HepG2 (cell line): ENCODE results near the gene C19orf44. TPM values are rescaled to one million over a fixed set of nuclear protein-coding genes. Genes with fewer than 3 reads are reported as not detected.

ENCODE experiments used
- ATAC-seq: fragments of 200-7000 bp; cut with Tn5 transposase; 3 replicates; pipeline ENCODE4 v1.9.1; 2020; ENCODE audit warnings: mild to moderate bottlenecking, moderate library complexity
- BruUV-seq: library from RNA; stranded (reverse); fragments of 400-500 nt; replicated peaks from 2 replicates; lab custom pipeline; 2021; lab: Mats Ljungman, UMichigan
- CTCF ChIA-PET: fragments of 300-600 bp; formaldehyde crosslinking; extraction: SDS; loops from one replicate; lab custom pipeline; 2021; ENCODE audit warnings: low total read pairs, inconsistent platforms, low intra/inter-chr PET ratio; lab: Yijun Ruan, JAX
- POLR2A ChIA-PET: fragments of 350-600 bp; sonication (Branson Sonifier 250); formaldehyde crosslinking; loops from one replicate; lab custom pipeline; 2020; ENCODE audit warnings: antibody characterized with exemption, inconsistent platforms; lab: Yijun Ruan, JAX
- DNase-seq: peaks from one replicate; pipeline ENCODE4 v3.0.0-alpha.2; 2015; ENCODE audit warnings: low spot score
- FAIRE-seq: peaks from 3 replicates; lab custom pipeline; 2011; peaks lifted over from hg19 to GRCh38; lab: Jason Lieb, UNC
- H2AFZ ChIP-seq: one replicate; pipeline ENCODE4 v1.6.1; 2011; ENCODE audit warnings: low read length, inconsistent platforms
- H3K27ac ChIP-seq: fragments of 300-600 bp; 3 replicates; pipeline ENCODE4 v1.8.0; 2011; ENCODE audit warnings: mixed run types, mild to moderate bottlenecking, mixed read lengths, low read length, inconsistent platforms; ENCODE audit not compliant: insufficient read depth; ENCODE audit errors: extremely low read length
- H3K27me3 ChIP-seq, 2 experiments: fragments of 200-600 bp in 1 of 2; 2 replicates in 1 of 2; 3 replicates in 1 of 2; pipeline versions ENCODE4 v1.6.0 to v1.8.0; 2011; ENCODE audit warnings: low read length in 2 of 2, mild to moderate bottlenecking in 2 of 2, moderate library complexity in 2 of 2, inconsistent platforms in 1 of 2; ENCODE audit not compliant: insufficient read depth in 2 of 2, control insufficient read depth in 1 of 2
- H3K36me3 ChIP-seq, 2 experiments: fragments of 200-600 bp in 1 of 2; replicated peaks in 1 of 2; 2 replicates in 1 of 2; 3 replicates in 1 of 2; pipeline versions ENCODE4 v1.5.1 to v1.8.0; 2011; ENCODE audit warnings: low read length in 2 of 2, inconsistent platforms in 1 of 2; ENCODE audit not compliant: insufficient read depth in 2 of 2, control insufficient read depth in 1 of 2
- H3K4me1 ChIP-seq: 2 replicates; pipeline ENCODE4 v1.5.1; 2012; ENCODE audit warnings: low read length, inconsistent platforms; ENCODE audit not compliant: insufficient read depth
- H3K4me2 ChIP-seq: 2 replicates; pipeline ENCODE4 v1.6.0; 2011; ENCODE audit warnings: low read depth, low read length, inconsistent platforms
- H3K4me3 ChIP-seq, 3 experiments: fragments of 200-600 bp in 1 of 3; sonication (generic), shearing (Covaris generic) in 1 of 3; replicated peaks in 1 of 3; 2 replicates each; pipeline ENCODE4 v1.5.1; 2011 to 2016; ENCODE audit warnings: low read length in 3 of 3, inconsistent platforms in 2 of 3, low read depth in 2 of 3, mild to moderate bottlenecking in 2 of 3, control low read depth in 1 of 3, mixed read lengths in 1 of 3; ENCODE audit not compliant: insufficient read depth in 1 of 3
- H3K79me2 ChIP-seq: one replicate; pipeline ENCODE4 v1.6.1; 2011; ENCODE audit warnings: low read length, inconsistent platforms; ENCODE audit not compliant: insufficient read depth
- H3K9ac ChIP-seq: 2 replicates; pipeline ENCODE4 v1.6.0; 2011; ENCODE audit warnings: mild to moderate bottlenecking, low read depth, low read length, inconsistent platforms; ENCODE audit not compliant: insufficient read depth
- H3K9me3 ChIP-seq: 2 replicates; pipeline ENCODE4 v1.5.1; 2012; ENCODE audit warnings: mild to moderate bottlenecking, low read length
- H4K20me1 ChIP-seq: 2 replicates; pipeline ENCODE4 v1.6.0; 2011; ENCODE audit warnings: inconsistent platforms, mild to moderate bottlenecking, low read length, moderate library complexity; ENCODE audit not compliant: insufficient read depth
- CCAR2 ChIP-seq: fragments of 200-400 bp; formaldehyde crosslinking; optimal IDR thresholded peaks from 2 replicates; pipeline ENCODE3; 2018; ENCODE audit warnings: low read depth, mild to moderate bottlenecking, low read length, moderate library complexity
- EP300 ChIP-seq, 3 experiments: sonication (generic) in 1 of 3; formaldehyde crosslinking in 1 of 3; IDR thresholded peaks; 2 replicates each; pipeline versions ENCODE4 v1.5.1 to v1.6.1; 2011 to 2020; ENCODE audit warnings: low read depth in 2 of 3, low read length in 2 of 3, borderline replicate concordance in 1 of 3, improper control_type of control experiment in 1 of 3, mild to moderate bottlenecking in 1 of 3, missing genetic modification reagents in 1 of 3, moderate library complexity in 1 of 3
- LCORL ChIP-seq, 2 experiments: fragments of 450-650 bp in 1 of 2; sonication (generic) in 1 of 2; formaldehyde crosslinking in 1 of 2; IDR thresholded peaks; 2 replicates each; pipeline versions ENCODE4 v1.5.0 to v1.6.1; 2017 to 2020; ENCODE audit warnings: antibody characterized with exemption in 1 of 2, missing genetic modification reagents in 1 of 2
- MXD3 ChIP-seq: IDR thresholded peaks from 2 replicates; pipeline ENCODE4 v1.6.1; 2016; ENCODE audit warnings: mild to moderate bottlenecking, missing biosample characterization, missing genetic modification reagents
- ZBTB40 ChIP-seq, 2 experiments: fragments of 450-650 bp in 1 of 2; sonication (generic) in 1 of 2; formaldehyde crosslinking in 1 of 2; IDR thresholded peaks; 2 replicates each; pipeline versions ENCODE4 v1.6.1 to v1.8.0; 2016 to 2022; ENCODE audit warnings: antibody characterized with exemption in 1 of 2, mild to moderate bottlenecking in 1 of 2, missing genetic modification reagents in 1 of 2
- ZNF276 ChIP-seq: sonication (generic); formaldehyde crosslinking; IDR thresholded peaks from 2 replicates; pipeline ENCODE4 v1.4.0; 2020; ENCODE audit warnings: mild to moderate bottlenecking, low read depth, missing genetic modification reagents
- ZNF496 ChIP-seq: sonication (generic); formaldehyde crosslinking; IDR thresholded peaks from 2 replicates; pipeline ENCODE4 v1.8.1; 2023; ENCODE audit warnings: mild to moderate bottlenecking, moderate library complexity, missing genetic modification reagents; ENCODE audit not compliant: insufficient replicate concordance
- WGBS: methylation state at CpG from one replicate; pipeline ENCODE4 v1.1.6; 2017; ENCODE audit warnings: low lambda C conversion rate; 5-methylcytosine and 5-hydroxymethylcytosine counted together
- in situ Hi-C: cut with HindIII; loops from 2 replicates; pipeline ENCODE4 v1.10.0; 2017; ENCODE audit warnings: low pct_unique_long_range_greater_than_20kb; ENCODE audit not compliant: extremely low pct_ligation_motif_present
- intact Hi-C: fragments of 100-400 bp; cut with micrococcal nuclease; formaldehyde crosslinking; loops from one replicate; pipeline ENCODE4 v1.10.0; 2022; ENCODE audit not compliant: unreplicated experiment
- polyA plus RNA-seq, 8 experiments: library from polyadenylated mRNA; depleted of rRNA in 3 of 8; stranded (reverse) in 7 of 8; unstranded in 1 of 8; fragments of >200 nt; fragmentation: Illumina TruSeq in 4 of 8; extraction: Trizol in 4 of 8; gene quantifications; 2 replicates each; pipeline versions ENCODE4 v1.2.1 to v1.2.3, GENCODE V29; 2011 to 2016; ENCODE audit warnings: low read depth in 4 of 8, missing spikeins in 1 of 8, mixed read lengths in 1 of 8; ENCODE audit not compliant: insufficient read depth in 1 of 8
- total RNA-seq, 5 experiments: library from RNA; depleted of rRNA; stranded (reverse); fragments of >200 nt; fragmentation: Illumina TruSeq; extraction: Trizol; gene quantifications; 2 replicates each; pipeline ENCODE4 v1.2.3, GENCODE V29; 2016; ENCODE audit warnings: low read depth in 1 of 5

C19orf44 gene
- total and polyA plus RNA-seq, 2 of the 13 experiments (the other 11 are each of a cell fraction or from before 2014, with no cell fraction given): 3.2 to 4.3 TPM

- in situ Hi-C loops: no loop called here
- H3K27ac ChIP-seq: peak overlapping the region; percentile 49
- FAIRE-seq: no peak
- ATAC-seq: no peak
- intact Hi-C loops: loop anchor here (2.0 to 10.0 kb wide), 2 partner anchors 32 to 52 kb away; no protein-coding TSS in a partner anchor
- no peak overlapping the region for H2AFZ ChIP-seq
- H3K4me2 ChIP-seq: peak overlapping the region; percentile 86
- H3K9me3 ChIP-seq: no peaks in the 10 kb centered on the region
- ChIA-PET POLR2A (interaction anchor here (1.1 to 1.5 kb wide), 8 partner anchors 26 to 163 kb away, joined by 3 to 10 read pairs (median 4); partner anchors contain the start of gene SMIM7), CTCF (no interaction called here)
- no peaks in the 10 kb centered on the region for H4K20me1 ChIP-seq
- WGBS: 2% methylated on average over 13 of the region's 16 CpGs
- peaks cover 19% of the 10 kb centered on the region for H3K79me2 ChIP-seq
- H3K9ac ChIP-seq: peak overlapping the region; percentile 67
- H3K4me3 ChIP-seq: peak overlapping the region; percentile 79 to 86 (median 84)
- H3K27me3 ChIP-seq: no peaks in the 10 kb centered on the region
- H3K4me1 ChIP-seq: peaks cover 69% of the 10 kb centered on the region
- DNase-seq: no peak
- peaks cover 3 to 8% of the 10 kb centered on the region in 2 experiments; a peak in 3 of 5 replicates for H3K36me3 ChIP-seq
- BruUV-seq: no TSS peak
- TF ChIP-seq ZNF276 (CRISPR knock-in tag) (no peak), CCAR2 (no peak), ZNF496 (CRISPR knock-in tag) (no peak), LCORL (IDR thresholded peaks at IDR 0.05) (no peak), LCORL (CRISPR knock-in tag; IDR thresholded peaks at IDR 0.05) (peak; percentile 2; the same call in 1 of the 2 replicates), EP300 (IDR thresholded peaks at IDR 0.05; ENCODE audit: low read depth in 2 of 2, low read length in 2 of 2) (no peak), EP300 (CRISPR knock-in tag; IDR thresholded peaks at IDR 0.05; ENCODE audit: borderline replicate concordance) (no peak), ZBTB40 (IDR thresholded peaks at IDR 0.05) (peak; percentile 94), ZBTB40 (CRISPR knock-in tag; IDR thresholded peaks at IDR 0.05) (peak; percentile 97), MXD3 (CRISPR knock-in tag) (no peak)
These were observed 404 bp downstream of the C19orf44 start for GRCh38 chr19:16496613-16496983.
